ENCODE data around the gene CER1. TPM values are rescaled to one million over a fixed set of nuclear protein-coding genes. Genes with fewer than 3 reads are reported as not detected.

Gene CER1
- total RNA-seq (not detected), polyA plus RNA-seq (not detected)

DNA sequence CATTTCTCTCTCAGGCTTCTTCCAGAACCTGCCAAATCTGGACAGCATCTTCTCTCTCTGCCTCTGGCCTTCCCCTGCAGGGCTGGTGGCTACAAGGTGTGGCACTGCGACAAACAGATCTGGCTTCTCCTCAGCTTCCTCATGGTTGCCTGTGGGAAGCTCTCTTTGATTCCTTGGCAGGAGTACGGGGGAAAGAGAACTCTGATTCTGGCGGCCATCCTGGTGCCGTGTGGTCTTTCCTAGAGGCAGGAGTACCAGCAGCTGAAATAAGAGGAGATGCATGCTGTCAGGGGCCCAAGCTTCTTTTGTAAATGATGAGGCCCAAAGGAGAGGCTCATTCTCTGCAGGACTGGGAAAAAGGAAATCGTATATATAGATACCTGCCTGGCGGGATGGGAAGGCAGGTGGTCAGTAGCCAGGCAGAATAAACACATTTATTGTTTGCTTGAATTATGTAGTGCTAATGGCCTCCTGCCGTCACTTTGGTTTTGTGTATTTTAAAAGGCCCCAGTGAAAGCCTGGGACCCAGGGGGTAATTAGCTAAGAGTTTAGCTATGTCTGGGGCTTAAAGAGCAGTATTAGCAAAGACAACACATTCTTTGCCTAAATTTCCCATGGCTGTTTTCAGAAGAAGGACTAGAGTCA is at the start of gene CER1:
Gene CER1 (minus strand): TSS at position 343 of the 645 bp plus-strand sequence. CDS start 61 bp downstream, at position 282.
- Histone ChIP-seq H3K4me3 (ENCODE audit: low read depth, low read length) (no peak within 1 kb of the TSS), H3K4me1 (ENCODE audit: control insufficient read depth, insufficient read depth, low read length, poor library complexity, severe bottlenecking) (no peaks in the 10 kb centered on the region), H3K27ac (ENCODE audit: insufficient read depth, low read length, poor library complexity, severe bottlenecking) (no peak within 1 kb of the TSS), H3K27me3 (ENCODE audit: control insufficient read depth, insufficient read depth, low read length) (peaks cover 6% of the 10 kb centered on the region), H3K9me3 (ENCODE audit: control insufficient read depth in 2 of 2, low read length in 2 of 2) (no peaks in the 10 kb centered on the region), H3K36me3 (ENCODE audit: control insufficient read depth, insufficient read depth, low read length) (no peaks in the 10 kb centered on the region)
- Mint-ChIP-seq H3K4me3 (no peak within 1 kb of the TSS), H3K9me3 (peaks cover 0 to 4% (median 0%) of the 10 kb centered on the region in 7 donors), H3K27me3 (peaks cover 14% of the 10 kb centered on the region), H3K36me3 (no peaks in the 10 kb centered on the region), H3K4me1 (no peaks in the 10 kb centered on the region), H3K27ac (no peak within 1 kb of the TSS)
- ATAC-seq (ENCODE audit: low read depth in 2 of 2) (no peak), DNase-seq (no peak)

GRCh38 chr9:14770592-14770991 is 48.1 kb upstream of the CER1 start:
- DNase-seq, result no peak
- Mint-ChIP-seq H3K27ac (no peak overlapping the region), H3K36me3 (no peaks in the 10 kb centered on the region), H3K27me3 (peaks cover 7% of the 10 kb centered on the region), H3K9me3 (no peaks in the 10 kb centered on the region), H3K4me1 (no peaks in the 10 kb centered on the region), H3K4me3 (no peak overlapping the region)
- Histone ChIP-seq H3K27ac (ENCODE audit: insufficient read depth, low read length, poor library complexity, severe bottlenecking) (no peak overlapping the region), H3K4me3 (ENCODE audit: low read depth, low read length) (no peak overlapping the region), H3K27me3 (ENCODE audit: control insufficient read depth, insufficient read depth, low read length) (no peaks in the 10 kb centered on the region), H3K9me3 (ENCODE audit: control insufficient read depth in 2 of 2, low read length in 2 of 2) (no peaks in the 10 kb centered on the region), H3K36me3 (ENCODE audit: control insufficient read depth, insufficient read depth, low read length) (no peaks in the 10 kb centered on the region), H3K4me1 (ENCODE audit: control insufficient read depth, insufficient read depth, low read length, poor library complexity, severe bottlenecking) (no peaks in the 10 kb centered on the region)
- ATAC-seq (ENCODE audit: low read depth in 2 of 2), result no peak

GRCh38 chr9:14769230-14769571 is 46.7 kb upstream of the CER1 start:
- H3K27me3 Mint-ChIP-seq, result peaks cover 7% of the 10 kb centered on the region
- Histone ChIP-seq H3K4me3 (ENCODE audit: low read depth, low read length) (no peak overlapping the region), H3K27ac (ENCODE audit: insufficient read depth, low read length, poor library complexity, severe bottlenecking) (no peak overlapping the region), H3K4me1 (ENCODE audit: control insufficient read depth, insufficient read depth, low read length, poor library complexity, severe bottlenecking) (no peaks in the 10 kb centered on the region), H3K27me3 (ENCODE audit: control insufficient read depth, insufficient read depth, low read length) (no peaks in the 10 kb centered on the region), H3K36me3 (ENCODE audit: control insufficient read depth, insufficient read depth, low read length) (no peaks in the 10 kb centered on the region), H3K9me3 (ENCODE audit: control insufficient read depth in 2 of 2, low read length in 2 of 2) (no peaks in the 10 kb centered on the region)
- H3K9me3 Mint-ChIP-seq, result peaks cover 0 to under 1% (median 0%) of the 10 kb centered on the region in 7 donors
- H3K27ac Mint-ChIP-seq, result no peak overlapping the region
- H3K36me3 Mint-ChIP-seq, result no peaks in the 10 kb centered on the region
- DNase-seq (peak in 1 of 3 donors; percentile 2), ATAC-seq (ENCODE audit: low read depth in 2 of 2) (no peak)
- H3K4me1 Mint-ChIP-seq, result peaks cover 0 to 1% (median 0%) of the 10 kb centered on the region in 4 donors
- H3K4me3 Mint-ChIP-seq, result no peak overlapping the region

DNA sequence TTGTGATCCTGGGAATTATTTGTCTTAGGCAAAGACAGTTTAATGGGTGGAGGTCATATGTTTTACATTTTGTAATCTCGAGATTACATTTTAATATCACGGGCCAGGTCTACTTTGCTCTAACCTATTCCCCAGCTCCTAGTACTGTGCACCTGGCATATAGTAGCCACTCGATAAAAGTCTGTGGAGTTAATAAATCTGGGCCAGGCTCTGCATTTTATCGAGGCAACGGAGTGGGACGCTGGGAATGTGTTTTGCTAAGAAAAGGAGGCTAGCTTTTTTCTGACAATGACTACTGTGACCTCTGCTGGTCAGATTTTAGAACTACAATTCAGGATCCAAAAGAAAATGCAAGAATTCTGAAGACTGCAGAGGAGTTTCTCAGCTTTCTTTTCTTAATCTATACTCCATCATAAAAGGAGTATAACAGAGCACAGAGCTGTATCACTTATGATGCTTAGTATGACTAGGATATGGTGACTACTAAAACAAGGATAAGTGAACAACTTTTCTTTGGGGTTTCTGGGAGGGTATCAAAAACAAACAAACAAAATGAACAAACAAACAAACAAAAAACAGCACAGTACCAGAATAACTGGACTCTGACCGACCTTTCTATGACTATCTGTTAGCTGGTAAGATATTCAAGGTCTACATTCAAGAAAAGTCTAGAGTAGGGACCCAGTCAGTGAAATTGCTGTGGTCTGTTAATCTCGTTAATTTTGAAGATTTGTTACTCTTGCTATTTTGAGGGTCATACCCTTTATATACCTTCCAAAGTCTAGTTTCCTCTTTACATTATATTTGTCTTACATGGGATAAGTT is 46.1 kb upstream of the CER1 start:
- Histone ChIP-seq H3K27ac (ENCODE audit: insufficient read depth, low read length, poor library complexity, severe bottlenecking) (no peak overlapping the region), H3K9me3 (ENCODE audit: control insufficient read depth in 2 of 2, low read length in 2 of 2) (no peaks in the 10 kb centered on the region), H3K36me3 (ENCODE audit: control insufficient read depth, insufficient read depth, low read length) (no peaks in the 10 kb centered on the region), H3K27me3 (ENCODE audit: control insufficient read depth, insufficient read depth, low read length) (no peaks in the 10 kb centered on the region), H3K4me3 (ENCODE audit: low read depth, low read length) (no peak overlapping the region), H3K4me1 (ENCODE audit: control insufficient read depth, insufficient read depth, low read length, poor library complexity, severe bottlenecking) (no peaks in the 10 kb centered on the region)
- DNase-seq, result peak in 2 of 3 donors; percentile 22 to 36
- ATAC-seq (ENCODE audit: low read depth in 2 of 2), result no peak
- Mint-ChIP-seq H3K9me3 (peaks cover 0 to 3% (median 0%) of the 10 kb centered on the region in 7 donors), H3K36me3 (no peaks in the 10 kb centered on the region), H3K4me3 (no peak overlapping the region), H3K27me3 (peaks cover 7% of the 10 kb centered on the region), H3K27ac (no peak overlapping the region), H3K4me1 (peaks cover 0 to 4% (median 0%) of the 10 kb centered on the region in 4 donors)

GRCh38 chr9:14766299-14766698 is 43.8 kb upstream of the CER1 start:
- Histone ChIP-seq H3K27me3 (ENCODE audit: control insufficient read depth, insufficient read depth, low read length) (peaks cover 2% of the 10 kb centered on the region), H3K4me1 (ENCODE audit: control insufficient read depth, insufficient read depth, low read length, poor library complexity, severe bottlenecking) (no peaks in the 10 kb centered on the region), H3K36me3 (ENCODE audit: control insufficient read depth, insufficient read depth, low read length) (no peaks in the 10 kb centered on the region), H3K27ac (ENCODE audit: insufficient read depth, low read length, poor library complexity, severe bottlenecking) (no peak overlapping the region), H3K9me3 (ENCODE audit: control insufficient read depth in 2 of 2, low read length in 2 of 2) (no peaks in the 10 kb centered on the region), H3K4me3 (ENCODE audit: low read depth, low read length) (no peak overlapping the region)
- peaks cover 0 to 3% (median 0%) of the 10 kb centered on the region in 7 donors for H3K9me3 Mint-ChIP-seq
- no peak overlapping the region for H3K27ac Mint-ChIP-seq
- peaks cover 0 to 4% (median 0%) of the 10 kb centered on the region in 4 donors for H3K4me1 Mint-ChIP-seq
- H3K36me3 Mint-ChIP-seq, result no peaks in the 10 kb centered on the region
- H3K4me3 Mint-ChIP-seq, result no peak overlapping the region
- DNase-seq, result no peak
- H3K27me3 Mint-ChIP-seq, result peaks cover 7% of the 10 kb centered on the region
- ATAC-seq (ENCODE audit: low read depth in 2 of 2), result no peak

- peaks cover 2% of the 10 kb centered on the region for H3K27me3 ChIP-seq (ENCODE audit: control insufficient read depth, insufficient read depth, low read length)
- H3K36me3 ChIP-seq (ENCODE audit: control insufficient read depth, insufficient read depth, low read length), result no peaks in the 10 kb centered on the region
- H3K27me3 Mint-ChIP-seq, result peaks cover 5% of the 10 kb centered on the region
- H3K4me3 Mint-ChIP-seq, result no peak overlapping the region
- no peaks in the 10 kb centered on the region for H3K36me3 Mint-ChIP-seq
- H3K27ac ChIP-seq (ENCODE audit: insufficient read depth, low read length, poor library complexity, severe bottlenecking), result no peak overlapping the region
- H3K9me3 ChIP-seq (ENCODE audit: control insufficient read depth in 2 of 2, low read length in 2 of 2), result no peaks in the 10 kb centered on the region
- DNase-seq, result no peak
- H3K4me1 ChIP-seq (ENCODE audit: control insufficient read depth, insufficient read depth, low read length, poor library complexity, severe bottlenecking), result no peaks in the 10 kb centered on the region
- no peak for ATAC-seq (ENCODE audit: low read depth in 2 of 2)
- peaks cover 0 to 3% (median 0%) of the 10 kb centered on the region in 7 donors for H3K9me3 Mint-ChIP-seq
- no peak overlapping the region for H3K4me3 ChIP-seq (ENCODE audit: low read depth, low read length)
- peaks cover 0 to 4% (median 0%) of the 10 kb centered on the region in 4 donors for H3K4me1 Mint-ChIP-seq
- H3K27ac Mint-ChIP-seq, result peak overlapping the region in 1 of 3 donors; percentile 13
Measured at GRCh38 chr9:14761584-14761983, 39.1 kb upstream of the CER1 start.

DNA sequence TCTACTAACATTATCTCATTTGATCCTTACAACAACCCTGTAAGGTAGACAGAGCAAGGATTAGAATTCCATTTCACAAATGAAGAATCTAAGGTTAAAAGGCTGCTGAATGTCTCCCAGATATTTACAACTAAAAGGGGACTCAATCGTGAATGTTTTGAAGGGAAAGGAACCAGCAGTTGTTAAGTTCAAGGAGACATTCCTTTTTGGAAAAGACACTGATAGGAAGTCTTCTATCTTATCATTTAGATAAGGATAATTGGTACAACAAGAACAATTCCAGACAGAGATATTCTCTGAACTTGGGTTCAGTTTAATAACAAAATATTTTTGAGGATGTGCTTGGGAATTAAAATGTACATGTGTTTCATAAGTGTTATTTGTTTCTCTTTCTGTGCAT is 37.5 kb upstream of the CER1 start:
- peaks cover 0 to 3% (median 0%) of the 10 kb centered on the region in 7 donors for H3K9me3 Mint-ChIP-seq
- H3K9me3 ChIP-seq (ENCODE audit: control insufficient read depth in 2 of 2, low read length in 2 of 2), result no peaks in the 10 kb centered on the region
- H3K27me3 ChIP-seq (ENCODE audit: control insufficient read depth, insufficient read depth, low read length), result peaks cover 2% of the 10 kb centered on the region
- H3K36me3 ChIP-seq (ENCODE audit: control insufficient read depth, insufficient read depth, low read length), result no peaks in the 10 kb centered on the region
- H3K27ac Mint-ChIP-seq, result no peak overlapping the region
- H3K4me1 ChIP-seq (ENCODE audit: control insufficient read depth, insufficient read depth, low read length, poor library complexity, severe bottlenecking), result no peaks in the 10 kb centered on the region
- H3K27ac ChIP-seq (ENCODE audit: insufficient read depth, low read length, poor library complexity, severe bottlenecking), result no peak overlapping the region
- no peaks in the 10 kb centered on the region for H3K36me3 Mint-ChIP-seq
- H3K27me3 Mint-ChIP-seq, result peaks cover 5% of the 10 kb centered on the region
- ATAC-seq (ENCODE audit: low read depth in 2 of 2) (no peak), DNase-seq (no peak)
- peaks cover 0 to 4% (median 0%) of the 10 kb centered on the region in 4 donors for H3K4me1 Mint-ChIP-seq
- no peak overlapping the region for H3K4me3 ChIP-seq (ENCODE audit: low read depth, low read length)
- H3K4me3 Mint-ChIP-seq, result no peak overlapping the region

All from CD4-positive, CD25-positive, alpha-beta regulatory T cell (primary cell).